ENCODE results near the gene DCTN2. TPM values are rescaled to one million over a fixed set of nuclear protein-coding genes. Genes with fewer than 3 reads are reported as not detected.

The DCTN2 gene
- polyA plus RNA-seq, 1 of the 3 experiments (the other 2 are of a cell fraction), result 122 TPM

- WGBS (ENCODE audit: low lambda C conversion rate), result 87% methylated on average over 4 of the region's 4 CpGs
These were observed 20.4 kb downstream of the DCTN2 start for GRCh38 chr12:57526477-57527126.

More at GRCh38 chr12:57526477-57527126, 20.4 kb downstream of the DCTN2 start:
- Histone ChIP-seq H3K79me2 (ENCODE audit: insufficient read depth) (peaks cover 28% of the 10 kb centered on the region), H4K20me1 (ENCODE audit: insufficient read depth) (peaks cover 9% of the 10 kb centered on the region; the same call in 1 of the 2 replicates), H3K36me3 (replicated peaks in 1 of 2; ENCODE audit: control insufficient read depth in 1 of 2, insufficient read depth in 2 of 2, low read length in 1 of 2) (peaks cover 30 to 72% of the 10 kb centered on the region in 2 experiments), H3K4me3 (ENCODE audit: low read depth in 2 of 2, low read length in 1 of 2) (no peak overlapping the region), H3K27me3 (ENCODE audit: insufficient read depth) (no peaks in the 10 kb centered on the region), H3K4me1 (ENCODE audit: control insufficient read depth in 1 of 2, insufficient read depth in 2 of 2, low read depth in 1 of 2, low read length in 1 of 2) (peaks cover 11 to 26% of the 10 kb centered on the region in 2 experiments), H3K27ac (ENCODE audit: low read depth in 2 of 2, low read length in 1 of 2) (no peak overlapping the region), H3K4me2 (no peak overlapping the region), H3K9ac (no peak overlapping the region), H3K9me3 (no peaks in the 10 kb centered on the region), H3K9me2 (no peaks in the 10 kb centered on the region), H2AFZ (ENCODE audit: low read depth) (no peak overlapping the region), H3F3A (replicated peaks; ENCODE audit: insufficient read depth) (peaks cover 23% of the 10 kb centered on the region)
- ChIA-PET CTCF (interaction anchor here (1.0 to 1.4 kb wide), 3 partner anchors 11 to 199 kb away, joined by 3 to 5 read pairs (median 3); no protein-coding TSS in a partner anchor), POLR2A (interaction anchor here (1.1 to 1.3 kb wide), 2 partner anchors 9 to 12 kb away, joined by 3 read pairs; no protein-coding TSS in a partner anchor)
- DNase-seq, result no peak
- no peak for TF ChIP-seq GATA2 (CRISPR knock-in tag; IDR thresholded peaks at IDR 0.05)
- no peak for TF ChIP-seq EP300 (IDR thresholded peaks at IDR 0.05; ENCODE audit: borderline replicate concordance in 1 of 2, low read depth in 1 of 2, low read length in 1 of 2)
- TF ChIP-seq FOXJ3 (CRISPR knock-in tag; IDR thresholded peaks at IDR 0.05), result no peak
- no peak for TF ChIP-seq USF1 (IDR thresholded peaks at IDR 0.05; ENCODE audit: borderline replicate concordance, low read depth)
- TF ChIP-seq ZBTB33 (IDR thresholded peaks at IDR 0.05; ENCODE audit: borderline replicate concordance, low read depth), result no peak
- TF ChIP-seq MEF2A (IDR thresholded peaks at IDR 0.05; ENCODE audit: borderline replicate concordance, low read depth), result no peak
- TF ChIP-seq USF2 (IDR thresholded peaks at IDR 0.05; ENCODE audit: borderline replicate concordance, low read depth, low read length), result no peak
- no peak for TF ChIP-seq REST (IDR thresholded peaks at IDR 0.05; ENCODE audit: low read depth, low read length)
- no peak for TF ChIP-seq RCOR1 (IDR thresholded peaks at IDR 0.05; ENCODE audit: low read length)
- TF ChIP-seq SMC3 (IDR thresholded peaks at IDR 0.05; ENCODE audit: low read depth, low read length), result no peak
- TF ChIP-seq CTCF (IDR thresholded peaks at IDR 0.05), result no peak
- no peak for TF ChIP-seq PBX3 (IDR thresholded peaks at IDR 0.05)
- no peak for TF ChIP-seq RFX5 (IDR thresholded peaks at IDR 0.05; ENCODE audit: low read length)
- no peak for TF ChIP-seq NRF1 (IDR thresholded peaks at IDR 0.05; ENCODE audit: low read depth, low read length)
- TF ChIP-seq CHD2 (IDR thresholded peaks at IDR 0.05; ENCODE audit: low read length, partially characterized antibody), result no peak
- TF ChIP-seq TEAD4 (IDR thresholded peaks at IDR 0.05; ENCODE audit: borderline replicate concordance, insufficient read depth), result no peak
